Measurements from ENCODE around the gene LAMP1. TPM values are rescaled to one million over a fixed set of nuclear protein-coding genes. Genes with fewer than 3 reads are reported as not detected.

The LAMP1 gene
- total RNA-seq, 2 experiments from 2014 or later, result 72.2 to 80.7 TPM

- no peak overlapping the region for H3K4me3 ChIP-seq (ENCODE audit: low read length)
- no peaks in the 10 kb centered on the region for H3K4me1 ChIP-seq (ENCODE audit: insufficient read depth, low read length)
- Mint-ChIP-seq H3K4me3 (no peak overlapping the region), H3K27ac (no peak overlapping the region), H3K9me3 (no peaks in the 10 kb centered on the region), H3K4me1 (ENCODE audit: low read depth) (no peaks in the 10 kb centered on the region), H3K36me3 (ENCODE audit: low read depth) (no peaks in the 10 kb centered on the region), H3K27me3 (peaks cover 5% of the 10 kb centered on the region)
- ATAC-seq (ENCODE audit: poor library complexity), result no peak
- intact Hi-C loops (cut with DNase I, micrococcal nuclease), result no loop called here
- no peak overlapping the region for H3K27ac ChIP-seq (ENCODE audit: low read depth in 1 of 2, low read length in 2 of 2)
- TF ChIP-seq CTCF (IDR thresholded peaks at IDR 0.05), result no peak
- ChIA-PET CTCF (no interaction called here), POLR2A (no interaction called here)
- no peaks in the 10 kb centered on the region for H3K9me3 ChIP-seq (ENCODE audit: control insufficient read depth in 1 of 2, insufficient read depth in 1 of 2, low read length in 2 of 2)
- no peaks in the 10 kb centered on the region for H3K36me3 ChIP-seq (ENCODE audit: insufficient read depth, low read length)
- H3K27me3 ChIP-seq (ENCODE audit: control insufficient read depth in 1 of 2, insufficient read depth in 2 of 2, low read length in 2 of 2), result peaks cover 4% of the 10 kb centered on the region in 2 experiments
- DNase-seq, result no peak
Observed at GRCh38 chr13:113355621-113356020, 58.6 kb downstream of the LAMP1 start.

- no peaks in the 10 kb centered on the region for H3K4me1 ChIP-seq (ENCODE audit: insufficient read depth, low read length)
- no peaks in the 10 kb centered on the region for H3K36me3 Mint-ChIP-seq (ENCODE audit: low read depth)
- intact Hi-C loops (cut with DNase I, micrococcal nuclease), result no loop called here
- H3K4me1 Mint-ChIP-seq (ENCODE audit: low read depth), result no peaks in the 10 kb centered on the region
- peaks cover 6% of the 10 kb centered on the region in 2 experiments for H3K27me3 ChIP-seq (ENCODE audit: control insufficient read depth in 1 of 2, insufficient read depth in 2 of 2, low read length in 2 of 2)
- no peak overlapping the region for H3K27ac Mint-ChIP-seq
- H3K9me3 ChIP-seq (ENCODE audit: control insufficient read depth in 1 of 2, insufficient read depth in 1 of 2, low read length in 2 of 2), result no peaks in the 10 kb centered on the region
- H3K27ac ChIP-seq (ENCODE audit: low read depth in 1 of 2, low read length in 2 of 2), result no peak overlapping the region
- no peak for TF ChIP-seq CTCF (IDR thresholded peaks at IDR 0.05)
- no peak for ATAC-seq (ENCODE audit: poor library complexity)
- DNase-seq, result no peak
- H3K4me3 ChIP-seq (ENCODE audit: low read length), result no peak overlapping the region
- H3K9me3 Mint-ChIP-seq, result no peaks in the 10 kb centered on the region
- H3K36me3 ChIP-seq (ENCODE audit: insufficient read depth, low read length), result no peaks in the 10 kb centered on the region
- CTCF ChIA-PET, result no interaction called here
- POLR2A ChIA-PET, result no interaction called here
- peaks cover 9% of the 10 kb centered on the region for H3K27me3 Mint-ChIP-seq
- H3K4me3 Mint-ChIP-seq, result no peak overlapping the region
Observed at GRCh38 chr13:113356596-113356995, 59.6 kb downstream of the LAMP1 start.

GRCh38 chr13:113357529-113357928 lies 60.5 kb downstream of the LAMP1 start:
- Mint-ChIP-seq H3K36me3 (ENCODE audit: low read depth) (no peaks in the 10 kb centered on the region), H3K27ac (no peak overlapping the region), H3K27me3 (peaks cover 11% of the 10 kb centered on the region), H3K4me3 (no peak overlapping the region), H3K9me3 (no peaks in the 10 kb centered on the region), H3K4me1 (ENCODE audit: low read depth) (peaks cover 5% of the 10 kb centered on the region)
- peaks cover 0 to 2% of the 10 kb centered on the region in 2 experiments for H3K9me3 ChIP-seq (ENCODE audit: control insufficient read depth in 1 of 2, insufficient read depth in 1 of 2, low read length in 2 of 2)
- peaks cover 8% of the 10 kb centered on the region in 2 experiments for H3K27me3 ChIP-seq (ENCODE audit: control insufficient read depth in 1 of 2, insufficient read depth in 2 of 2, low read length in 2 of 2)
- no peaks in the 10 kb centered on the region for H3K4me1 ChIP-seq (ENCODE audit: insufficient read depth, low read length)
- no peak overlapping the region for H3K4me3 ChIP-seq (ENCODE audit: low read length)
- TF ChIP-seq CTCF (IDR thresholded peaks at IDR 0.05), result no peak
- ChIA-PET POLR2A (no interaction called here), CTCF (no interaction called here)
- no peaks in the 10 kb centered on the region for H3K36me3 ChIP-seq (ENCODE audit: insufficient read depth, low read length)
- no peak overlapping the region for H3K27ac ChIP-seq (ENCODE audit: low read depth in 1 of 2, low read length in 2 of 2)
- ATAC-seq (ENCODE audit: poor library complexity), result no peak
- intact Hi-C loops (cut with DNase I, micrococcal nuclease), result no loop called here
- no peak for DNase-seq
